Fibroblast of the aortic adventitia (primary cell): ENCODE results near the gene FCGBP. TPM values are rescaled to one million over a fixed set of nuclear protein-coding genes. Genes with fewer than 3 reads are reported as not detected.

Experiments
- DNase-seq: peaks from one replicate; pipeline ENCODE4 v3.0.0-alpha.2; 2010; ENCODE audit warnings: low read depth
- H3K4me3 ChIP-seq: 2 replicates; pipeline ENCODE4 v1.5.1; 2011; ENCODE audit warnings: low read depth, mild to moderate bottlenecking, control low read depth, low read length, moderate library complexity
- CTCF ChIP-seq: IDR thresholded peaks from 2 replicates; pipeline ENCODE4 v1.5.1; 2011; ENCODE audit warnings: mild to moderate bottlenecking, low read length, control low read depth, inconsistent platforms; ENCODE audit not compliant: insufficient read depth
- total RNA-seq: library from RNA; depleted of rRNA; stranded (reverse); fragments of >200 nt; gene quantifications from 2 replicates; pipeline ENCODE4 v1.2.3, GENCODE V29; 2012; ENCODE audit warnings: low replicate concordance

Gene FCGBP
- total RNA-seq, 1 donor, result under 0.01 TPM

GRCh38 chr19:39942366-39942730 lies 7.9 kb upstream of the FCGBP start:
- H3K4me3 ChIP-seq, result no peak overlapping the region
- no peak for TF ChIP-seq CTCF
- DNase-seq, result no peak

- H3K4me3 ChIP-seq, result no peak overlapping the region
- no peak for DNase-seq
- TF ChIP-seq CTCF, result no peak
Observed at GRCh38 chr19:39941615-39942365, 7.4 kb upstream of the FCGBP start.

GRCh38 chr19:39941151-39941550 lies 6.7 kb upstream of the FCGBP start:
- no peak for TF ChIP-seq CTCF

GRCh38 chr19:39940221-39940833 lies 5.9 kb upstream of the FCGBP start:
- no peak for TF ChIP-seq CTCF
- H3K4me3 ChIP-seq, result no peak overlapping the region
- no peak for DNase-seq

More at GRCh38 chr19:39941151-39941550, 6.7 kb upstream of the FCGBP start:
- H3K4me3 ChIP-seq, result no peak overlapping the region
- DNase-seq, result no peak

GRCh38 chr19:39939556-39939955 lies 5.1 kb upstream of the FCGBP start:
- no peak for TF ChIP-seq CTCF
- no peak for DNase-seq
- H3K4me3 ChIP-seq, result no peak overlapping the region

GRCh38 chr19:39937787-39938186 lies 3.4 kb upstream of the FCGBP start:
- DNase-seq, result no peak
- TF ChIP-seq CTCF, result no peak
- no peak overlapping the region for H3K4me3 ChIP-seq
